Endometrial microvascular endothelial cells (primary cell): ENCODE data around the gene TEAD1. TPM values are rescaled to one million over a fixed set of nuclear protein-coding genes. Genes with fewer than 3 reads are reported as not detected.

Source experiments
- in situ Hi-C: cut with HindIII; loops from 2 replicates; pipeline ENCODE4 v1.10.0; 2017; ENCODE audit warnings: low sequenced_read_pairs, low pct_unique_long_range_greater_than_20kb; ENCODE audit errors: inconsistent ontology term
- total RNA-seq: library from RNA; depleted of rRNA; stranded (reverse); fragments of >200 nt; gene quantifications from one replicate; pipeline ENCODE4 v1.2.3, GENCODE V29; 2015; ENCODE audit errors: inconsistent ontology term

The TEAD1 gene
- total RNA-seq, 1 donor from 2014 or later: 24.3 TPM

DNA sequence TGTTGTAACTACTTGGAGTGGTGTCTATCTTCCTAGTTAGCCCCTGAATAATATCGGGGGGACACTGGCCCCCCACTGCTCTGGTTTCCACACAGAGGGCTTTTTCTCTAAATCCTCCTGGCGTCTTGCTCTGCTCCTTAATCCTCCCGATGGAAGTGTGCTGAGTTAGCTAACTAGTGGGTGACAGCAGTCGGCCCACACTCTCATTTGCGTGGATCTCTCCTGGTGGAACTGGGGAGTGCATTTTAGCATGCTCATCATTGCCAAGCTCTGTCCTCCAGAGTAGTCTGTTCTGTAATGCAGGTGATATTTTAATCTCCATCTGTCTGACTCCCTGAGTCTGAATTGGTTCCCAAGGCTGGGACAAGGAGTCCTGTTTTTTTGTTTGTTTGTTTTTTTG, 288.8 kb downstream of the TEAD1 start:
- in situ Hi-C loops: no loop called here

DNA sequence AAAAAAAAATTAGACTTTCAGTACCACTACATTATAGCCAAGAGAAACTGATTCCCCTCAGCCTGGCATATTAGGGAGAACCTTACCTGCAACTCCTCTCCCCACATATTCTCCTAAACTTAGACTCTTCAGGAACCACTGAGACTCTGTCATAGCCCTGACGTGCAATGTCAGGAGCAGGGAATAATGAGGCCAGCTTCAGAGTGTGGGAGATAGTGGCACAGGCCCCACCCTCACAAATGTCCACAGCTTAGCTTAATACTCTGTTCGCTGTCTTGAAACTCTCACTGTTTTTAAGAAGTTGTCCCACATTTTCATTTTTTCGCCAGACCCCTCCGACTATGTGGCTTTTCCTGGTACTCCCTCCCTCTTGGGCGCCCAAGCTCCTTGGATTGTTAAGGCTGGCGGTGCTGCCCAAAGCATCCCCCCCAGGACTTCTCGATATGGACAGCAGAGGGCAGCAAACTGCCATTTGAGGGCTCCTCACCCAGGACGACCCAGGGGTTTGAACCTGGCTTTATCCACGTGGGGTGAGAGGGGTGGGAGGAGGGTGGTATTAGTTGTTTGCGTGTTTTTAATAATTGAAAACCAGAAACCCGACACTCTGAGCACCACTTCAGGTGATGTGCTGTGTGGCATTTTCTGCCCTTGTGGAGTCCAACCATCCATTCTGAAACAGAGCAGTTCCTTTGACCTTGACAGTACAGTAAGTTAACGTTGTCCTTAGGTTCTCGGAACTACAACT, 289.7 kb downstream of the TEAD1 start:
- in situ Hi-C loops: no loop called here

- in situ Hi-C loops: no loop called here
Measured at GRCh38 chr11:12964650-12965049, 290.4 kb downstream of the TEAD1 start.

DNA sequence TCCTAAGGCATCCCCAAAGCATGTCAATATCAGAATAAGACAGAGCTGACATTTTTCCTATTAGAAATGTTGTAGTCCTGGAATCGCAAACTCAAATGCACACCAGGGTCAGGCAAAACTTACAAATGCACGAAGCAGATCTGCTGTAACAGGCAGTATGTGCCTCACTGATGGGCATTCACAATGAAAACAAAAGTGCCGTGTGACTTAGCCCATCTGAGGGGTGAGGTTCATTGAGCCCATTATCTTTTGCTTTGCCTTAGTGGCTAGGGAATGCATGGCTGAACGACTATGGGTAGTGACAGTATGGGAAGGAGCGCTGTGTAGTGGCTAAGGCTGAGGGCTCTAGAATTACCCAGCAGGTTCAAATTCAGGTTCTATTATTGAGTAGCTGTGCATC, 291.8 kb downstream of the TEAD1 start:
- in situ Hi-C loops: no loop called here

DNA sequence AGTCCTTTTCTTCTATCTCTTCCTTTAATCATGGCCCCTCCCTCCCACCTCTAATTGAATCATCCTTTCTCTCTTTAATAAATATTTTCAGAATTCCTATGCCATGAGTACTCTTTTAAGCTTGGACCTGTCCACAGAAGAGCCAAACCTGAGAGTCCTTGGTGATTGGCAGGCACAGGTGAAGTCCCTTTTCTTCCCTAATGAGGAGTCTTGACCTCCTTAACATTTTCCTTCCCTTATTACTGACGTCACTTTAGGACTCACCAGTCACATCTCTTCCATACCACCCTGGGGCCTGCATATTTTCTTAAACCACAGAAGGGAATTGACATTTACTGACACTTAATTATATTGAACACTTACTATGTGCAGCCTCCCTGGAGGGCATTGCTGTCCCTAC, 293.9 kb downstream of the TEAD1 start:
- in situ Hi-C loops: no loop called here

DNA sequence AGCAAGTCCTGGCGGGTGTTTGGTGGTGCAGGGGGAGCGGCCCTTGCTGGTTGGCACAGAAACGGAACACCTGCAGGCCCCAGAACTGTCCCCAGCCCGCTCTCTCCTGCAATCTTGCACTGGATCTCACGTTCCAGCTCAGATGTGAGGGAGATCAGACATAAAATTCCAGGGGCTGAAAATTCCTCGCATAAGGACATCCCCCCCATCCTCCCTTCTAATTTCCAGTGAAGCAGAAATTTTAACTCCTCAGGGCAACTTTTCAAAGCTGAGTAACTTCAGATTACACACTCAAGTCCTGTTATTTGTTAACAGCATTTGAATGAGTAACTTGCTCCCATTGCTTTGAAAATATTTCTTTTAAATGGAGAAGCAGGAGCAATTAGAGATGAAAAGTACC, 294.6 kb downstream of the TEAD1 start:
- in situ Hi-C loops: no loop called here

GRCh38 chr11:12971955-12972354, 297.7 kb downstream of the TEAD1 start:
- in situ Hi-C loops: no loop called here

GRCh38 chr11:12973528-12974181, 299.4 kb downstream of the TEAD1 start:
- in situ Hi-C loops: no loop called here

- in situ Hi-C loops: no loop called here
Measured at GRCh38 chr11:12975195-12975594, 301.0 kb downstream of the TEAD1 start.

DNA sequence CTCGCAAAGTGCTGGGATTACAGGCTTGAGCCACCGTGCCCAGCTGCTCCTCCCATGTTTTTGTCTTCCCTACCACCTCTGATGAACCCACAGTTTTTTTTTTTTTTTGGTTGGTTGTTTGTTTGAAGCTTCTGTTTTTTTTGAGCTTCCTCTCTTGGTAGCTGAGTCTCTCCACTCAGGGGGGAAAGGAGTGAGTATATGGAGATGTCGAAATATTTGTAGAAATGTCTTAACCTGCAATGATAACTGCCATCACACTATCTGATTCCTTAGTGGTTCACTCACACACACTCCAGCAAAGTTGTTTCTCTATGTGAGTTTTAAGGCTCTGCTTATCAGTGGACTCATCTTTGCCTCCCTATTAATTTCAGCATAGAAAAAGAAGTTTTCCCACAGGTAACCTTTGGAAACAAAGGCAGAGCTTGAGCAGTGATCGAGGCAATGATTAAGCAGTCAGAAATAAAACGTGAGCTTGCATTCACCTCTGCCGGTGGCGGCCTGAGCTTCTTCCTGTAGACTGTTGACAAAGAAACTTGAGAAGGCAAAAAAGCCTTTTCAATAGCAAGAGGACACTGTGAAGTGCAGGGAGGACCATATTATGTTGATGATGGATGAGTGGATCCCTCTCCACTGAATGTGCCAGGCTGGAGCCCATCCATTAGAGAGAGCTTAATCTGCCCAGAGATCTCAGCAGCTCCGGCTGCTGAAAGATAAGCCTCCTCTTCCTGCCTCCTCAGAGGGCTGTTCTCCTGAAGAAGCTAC, 305.9 kb downstream of the TEAD1 start:
- in situ Hi-C loops: no loop called here

DNA sequence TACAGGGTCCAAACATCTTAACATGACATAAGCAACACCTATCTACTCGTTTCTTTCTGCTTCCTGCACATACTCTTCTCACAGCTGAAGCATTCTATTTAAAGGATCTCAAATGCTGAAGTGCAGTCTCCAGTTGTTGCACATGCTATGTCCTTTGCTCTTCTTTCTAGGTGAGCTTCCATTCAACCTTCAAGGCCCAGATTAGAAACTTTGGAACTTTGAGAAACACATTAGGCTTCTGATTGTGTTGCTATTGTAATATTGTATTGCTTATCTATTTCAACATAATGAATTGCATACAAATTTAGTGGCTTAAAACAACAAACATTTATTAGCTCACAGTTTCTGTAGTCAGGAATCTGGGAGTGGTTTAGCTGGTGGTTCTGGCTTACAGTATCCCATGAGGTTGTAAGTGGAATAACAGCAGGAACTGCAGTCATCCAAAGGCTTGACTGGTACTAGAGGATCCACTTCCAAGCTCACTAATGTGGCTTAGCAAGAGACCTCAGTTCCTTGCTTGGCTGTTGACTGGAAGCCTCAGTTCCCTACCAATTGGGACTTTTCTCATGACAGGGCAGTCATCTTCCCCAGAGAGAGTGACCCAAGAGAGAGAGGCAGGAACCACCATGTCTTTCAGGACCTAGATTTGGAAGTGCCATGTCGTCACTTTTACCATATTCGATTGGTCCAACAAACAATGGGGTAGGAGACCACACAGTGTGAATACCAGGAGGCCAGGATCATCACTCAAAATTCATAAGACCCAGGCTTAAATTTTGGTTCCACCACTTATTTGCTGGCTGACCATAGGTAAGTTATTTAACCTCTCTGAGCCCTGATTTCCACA, 307.7 kb downstream of the TEAD1 start:
- in situ Hi-C loops: no loop called here

DNA sequence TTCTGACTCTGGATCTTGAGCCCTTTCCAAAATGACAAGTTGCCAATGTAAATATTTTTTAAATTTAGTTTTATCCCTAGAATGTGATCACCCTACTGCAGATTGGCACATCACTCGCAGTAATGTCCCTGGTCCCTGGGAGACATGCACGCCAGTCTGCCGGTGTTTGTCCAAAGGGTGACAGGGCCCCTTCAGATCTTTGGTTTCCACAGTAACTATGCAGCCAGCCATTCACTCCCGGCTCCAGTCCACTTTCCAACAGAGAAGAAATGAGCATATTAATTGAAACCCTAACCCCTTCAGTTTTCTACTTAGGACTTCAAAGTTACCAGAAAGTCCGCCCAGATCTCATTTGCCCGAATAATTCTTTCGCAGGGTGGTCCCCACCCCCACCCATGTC, 309.1 kb downstream of the TEAD1 start:
- in situ Hi-C loops: no loop called here

- in situ Hi-C loops: no loop called here
Measured at GRCh38 chr11:12986194-12986898, 312.1 kb downstream of the TEAD1 start.

DNA sequence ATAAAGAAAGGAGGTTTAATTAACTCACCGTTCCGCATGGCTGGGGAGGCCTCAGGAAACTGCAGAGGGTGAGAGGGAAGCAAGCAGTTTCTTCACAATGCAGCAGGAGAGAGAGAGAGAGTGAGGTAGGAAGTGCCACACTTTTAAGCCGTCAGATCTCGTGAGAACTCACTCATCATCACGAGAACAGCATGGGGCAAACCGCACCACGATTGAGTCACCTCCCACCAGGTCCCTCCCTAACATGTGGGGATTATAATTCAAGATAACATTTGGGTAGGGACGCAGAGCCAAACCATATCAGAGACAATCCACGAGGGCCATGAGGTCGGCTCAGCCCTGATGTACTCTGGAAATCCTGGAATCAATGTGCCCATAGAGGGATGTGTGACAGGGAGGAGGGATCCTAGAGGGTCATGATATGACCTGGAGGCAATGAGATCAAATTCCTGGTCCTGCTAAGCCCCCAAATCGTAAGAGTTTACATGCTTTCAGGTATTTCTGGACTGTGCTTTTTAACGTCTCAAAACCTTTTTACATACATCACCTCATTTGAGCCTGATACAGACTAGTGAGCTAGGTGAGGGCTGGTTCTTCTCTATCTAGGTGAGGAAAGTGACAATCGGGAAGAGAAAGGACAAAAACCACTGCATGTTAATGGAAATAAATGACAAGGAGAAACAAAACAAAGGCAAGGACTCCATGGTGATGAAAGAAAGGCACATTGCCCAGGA, 315.4 kb downstream of the TEAD1 start:
- in situ Hi-C loops: no loop called here

DNA sequence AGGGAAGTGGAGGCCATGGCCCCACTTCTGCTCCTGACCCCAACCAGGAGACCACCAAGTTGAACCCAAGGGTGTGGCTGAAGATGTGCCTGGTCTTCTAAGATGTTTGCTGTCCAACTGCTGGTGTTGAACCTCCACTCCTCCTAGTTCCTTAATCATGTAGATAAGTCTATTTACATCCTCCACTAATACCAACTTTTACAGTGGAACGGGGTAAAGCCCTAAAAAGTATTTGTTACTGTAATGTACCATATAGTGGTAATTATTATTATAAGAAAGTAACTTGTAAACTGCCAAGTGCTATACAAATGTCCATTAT, 315.9 kb downstream of the TEAD1 start:
- in situ Hi-C loops: no loop called here

DNA sequence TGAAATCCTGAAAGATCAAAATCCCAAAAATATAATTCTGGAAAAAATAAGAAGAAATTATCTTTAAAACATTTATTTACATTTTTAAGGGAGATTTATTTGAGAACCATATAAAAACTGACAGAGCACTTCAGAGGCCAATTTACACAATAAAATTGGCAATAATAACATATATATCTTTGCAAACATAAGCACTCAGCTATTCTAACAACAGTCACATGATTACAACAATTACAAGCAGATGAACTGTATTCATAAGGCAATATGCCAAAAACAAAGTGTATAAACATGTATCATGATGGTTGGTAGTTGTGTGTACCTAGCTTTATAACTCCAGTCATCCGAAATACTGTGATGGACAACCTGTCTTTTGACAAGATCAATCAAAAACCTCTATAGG, 317.2 kb downstream of the TEAD1 start:
- in situ Hi-C loops: no loop called here

DNA sequence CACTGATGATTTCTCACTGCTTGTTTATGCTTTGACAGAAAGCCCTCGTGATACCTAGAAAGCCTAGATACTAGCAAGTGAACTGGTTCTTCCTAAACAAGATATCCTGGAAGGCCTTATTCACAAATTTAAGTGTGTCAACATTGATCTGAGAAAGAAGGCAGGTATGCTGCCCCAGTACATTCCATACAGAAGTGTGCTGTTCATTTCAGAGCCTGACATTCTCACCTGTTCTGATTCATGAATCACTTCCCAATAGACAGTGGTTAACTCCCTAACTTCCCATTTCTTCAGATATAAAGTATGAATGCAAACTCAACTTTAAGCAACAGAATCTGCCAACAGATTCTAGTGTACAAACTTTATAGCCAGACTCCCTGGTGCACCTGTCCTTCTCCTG, 319.4 kb downstream of the TEAD1 start:
- in situ Hi-C loops: no loop called here
